ENCODE measurements around the gene PAFAH1B1. TPM values are rescaled to one million over a fixed set of nuclear protein-coding genes. Genes with fewer than 3 reads are reported as not detected.
"Not testable (repeated sequence)": the region's sequence is repeated elsewhere in the genome, so short reads cannot be mapped to it uniquely, and the experiment has no call there.

The PAFAH1B1 gene
- total RNA-seq, 2 experiments from 2014 or later: 163 to 167 TPM

DNA sequence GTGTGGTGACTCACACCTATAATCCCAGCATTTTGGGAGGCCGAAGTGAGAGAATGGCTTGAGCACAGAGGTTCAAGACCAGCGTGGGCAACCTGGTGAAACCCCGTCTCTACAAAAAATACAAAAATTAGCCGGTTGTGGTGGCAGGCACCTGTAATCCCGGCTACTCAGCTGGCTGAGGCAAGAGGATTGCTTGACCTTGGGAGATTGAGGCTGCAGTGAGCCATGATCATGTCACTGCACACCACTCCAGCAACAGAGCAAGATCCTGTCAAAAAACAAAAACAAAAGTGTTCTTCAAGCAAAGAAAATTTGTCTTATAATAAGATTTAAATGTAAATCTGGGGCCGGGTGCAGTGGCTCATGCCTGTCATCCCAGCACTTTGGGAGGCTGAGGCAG is 51.5 kb downstream of the PAFAH1B1 start:
- peaks cover 31% of the 10 kb centered on the region for H3K36me3 Mint-ChIP-seq (ENCODE audit: low read depth)
- no peaks in the 10 kb centered on the region for H3K9me3 Mint-ChIP-seq (ENCODE audit: low read depth)
- CTCF ChIA-PET: no interaction called here
- H3K4me1 Mint-ChIP-seq: peaks cover 8% of the 10 kb centered on the region
- intact Hi-C loops (cut with DNase I, micrococcal nuclease): no loop called here
- ATAC-seq (no peak), DNase-seq (no peak)
- H3K4me3 Mint-ChIP-seq: no peak overlapping the region
- POLR2A ChIA-PET: no interaction called here
- no peak overlapping the region for H3K27ac Mint-ChIP-seq
- H3K27me3 Mint-ChIP-seq: no peaks in the 10 kb centered on the region

DNA sequence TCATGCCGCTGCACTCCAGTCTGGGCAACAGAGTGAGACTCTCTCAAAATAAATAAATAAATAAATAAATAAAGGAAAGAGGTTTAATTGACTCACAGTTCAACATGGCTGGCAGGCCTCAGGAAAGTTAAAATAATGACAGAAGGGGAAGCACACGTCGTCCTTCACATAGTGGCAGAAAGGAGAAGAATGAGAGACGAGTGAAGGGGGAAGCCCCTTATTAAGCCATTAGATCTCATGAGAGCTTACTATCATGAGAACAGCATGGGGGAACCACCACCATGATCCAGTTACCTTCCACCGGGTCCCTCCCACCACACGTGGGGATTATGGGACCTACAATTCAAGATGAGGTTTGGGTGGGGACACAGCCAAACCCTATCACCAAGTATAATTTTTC is 54.5 kb downstream of the PAFAH1B1 start:
- Mint-ChIP-seq H3K4me1 (peaks cover 2% of the 10 kb centered on the region), H3K9me3 (ENCODE audit: low read depth) (peaks cover 3% of the 10 kb centered on the region), H3K27me3 (no peaks in the 10 kb centered on the region), H3K36me3 (ENCODE audit: low read depth) (peaks cover 33% of the 10 kb centered on the region), H3K27ac (no peak overlapping the region), H3K4me3 (no peak overlapping the region)
- DNase-seq: no peak
- intact Hi-C loops (cut with DNase I, micrococcal nuclease): no loop called here
- ATAC-seq: no peak
- ChIA-PET CTCF (interaction anchor here (0.6 kb wide), 2 partner anchors 16 to 45 kb away, joined by 3 read pairs; no protein-coding TSS in a partner anchor), POLR2A (no interaction called here)

DNA sequence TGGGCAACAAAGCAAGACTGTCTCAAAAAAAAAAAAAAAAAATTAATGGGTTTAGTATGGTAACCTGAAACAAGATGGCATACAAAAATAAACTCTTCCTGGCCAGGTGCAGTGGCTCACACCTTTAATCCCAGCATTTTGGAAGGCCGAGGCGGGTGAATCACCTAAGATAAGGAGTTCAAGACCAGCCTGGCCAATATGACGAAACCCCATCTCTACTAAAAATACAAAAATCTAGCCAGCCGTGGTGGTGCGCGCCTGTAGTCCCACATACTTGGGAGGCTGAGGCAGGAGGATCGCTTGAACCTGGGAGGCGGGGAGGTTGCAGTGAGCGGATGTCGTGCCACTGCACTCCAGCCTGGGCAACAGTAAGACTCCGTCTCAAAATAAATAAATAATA is 55.7 kb downstream of the PAFAH1B1 start:
- peaks cover 3% of the 10 kb centered on the region for H3K9me3 Mint-ChIP-seq (ENCODE audit: low read depth)
- ATAC-seq: no peak
- no peak overlapping the region for H3K27ac Mint-ChIP-seq
- H3K4me3 Mint-ChIP-seq: no peak overlapping the region
- POLR2A ChIA-PET: no interaction called here
- DNase-seq: no peak
- intact Hi-C loops (cut with DNase I, micrococcal nuclease): no loop called here
- peaks cover 6% of the 10 kb centered on the region for H3K4me1 Mint-ChIP-seq
- H3K27me3 Mint-ChIP-seq: no peaks in the 10 kb centered on the region
- H3K36me3 Mint-ChIP-seq (ENCODE audit: low read depth): peaks cover 36% of the 10 kb centered on the region
- CTCF ChIA-PET: interaction anchor here (0.6 kb wide), 1 partner anchor 11 kb away, joined by 3 read pairs; no protein-coding TSS in a partner anchor

DNA sequence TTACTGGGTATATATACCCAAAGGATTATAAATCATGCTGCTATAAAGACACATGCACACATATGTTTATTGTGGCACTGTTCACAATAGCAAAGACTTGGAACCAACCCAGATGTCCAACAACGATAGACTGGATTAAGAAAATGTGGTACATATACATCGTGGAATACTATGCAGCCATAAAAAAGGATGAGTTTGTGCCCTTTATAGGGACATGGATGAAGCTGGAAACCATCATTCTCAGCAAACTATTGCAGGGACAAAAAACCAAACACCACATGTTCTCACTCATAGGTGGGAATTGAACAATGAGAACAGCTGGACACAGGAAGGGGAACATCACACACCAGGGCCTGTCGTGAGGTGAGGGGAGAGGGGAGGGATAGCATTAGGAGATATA is 59.5 kb downstream of the PAFAH1B1 start:
- CTCF ChIA-PET: interaction anchor here (1.5 kb wide), 1 partner anchor 14 kb away, joined by 5 read pairs; no protein-coding TSS in a partner anchor
- not testable (repeated sequence) for H3K9me3 Mint-ChIP-seq (ENCODE audit: low read depth)

DNA sequence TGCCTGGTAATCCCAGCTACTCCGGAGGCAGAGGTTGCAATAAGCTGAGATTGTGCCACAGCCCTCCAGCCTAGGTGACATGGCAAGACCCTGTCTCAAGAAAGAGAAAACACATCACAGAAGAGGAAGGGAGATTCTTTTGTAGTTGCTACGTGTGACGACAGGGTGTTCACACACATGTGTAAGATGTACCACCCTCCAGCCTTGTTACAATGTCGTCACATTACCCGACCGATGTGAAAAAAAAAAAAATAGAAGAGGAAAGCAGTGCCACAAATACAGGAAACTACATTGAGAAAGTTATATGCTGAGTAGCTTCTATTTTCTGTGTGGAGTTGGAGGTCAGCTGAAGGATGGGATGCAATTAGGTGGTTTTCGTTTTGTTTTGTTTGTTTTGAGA is 62.1 kb downstream of the PAFAH1B1 start:
- no peak for DNase-seq
- peak overlapping the region; percentile 33 for H3K27ac Mint-ChIP-seq
- no peaks in the 10 kb centered on the region for H3K27me3 Mint-ChIP-seq
- no peak overlapping the region for H3K4me3 Mint-ChIP-seq
- ChIA-PET CTCF (interaction anchor here (0.8 to 1.0 kb wide), 2 partner anchors 18 to 20 kb away, joined by 3 to 4 read pairs; no protein-coding TSS in a partner anchor), POLR2A (interaction anchor here (0.7 kb wide), 1 partner anchor 925 kb away, joined by 4 read pairs; no protein-coding TSS in a partner anchor)
- ATAC-seq: no peak
- H3K9me3 Mint-ChIP-seq (ENCODE audit: low read depth): peaks cover 3% of the 10 kb centered on the region
- peaks cover 41% of the 10 kb centered on the region for H3K4me1 Mint-ChIP-seq
- intact Hi-C loops (cut with DNase I, micrococcal nuclease): no loop called here
- peaks cover 39% of the 10 kb centered on the region for H3K36me3 Mint-ChIP-seq (ENCODE audit: low read depth)

More for the DNA sequence above, 59.5 kb downstream of the PAFAH1B1 start:
- Mint-ChIP-seq H3K4me1 (peaks cover 30% of the 10 kb centered on the region), H3K27ac (peak overlapping the region; percentile 11), H3K36me3 (ENCODE audit: low read depth) (peaks cover 35% of the 10 kb centered on the region)
- ATAC-seq; H3K27me3 Mint-ChIP-seq; H3K4me3 Mint-ChIP-seq; DNase-seq; intact Hi-C loops (cut with DNase I, micrococcal nuclease); POLR2A ChIA-PET: not testable (repeated sequence)

DNA sequence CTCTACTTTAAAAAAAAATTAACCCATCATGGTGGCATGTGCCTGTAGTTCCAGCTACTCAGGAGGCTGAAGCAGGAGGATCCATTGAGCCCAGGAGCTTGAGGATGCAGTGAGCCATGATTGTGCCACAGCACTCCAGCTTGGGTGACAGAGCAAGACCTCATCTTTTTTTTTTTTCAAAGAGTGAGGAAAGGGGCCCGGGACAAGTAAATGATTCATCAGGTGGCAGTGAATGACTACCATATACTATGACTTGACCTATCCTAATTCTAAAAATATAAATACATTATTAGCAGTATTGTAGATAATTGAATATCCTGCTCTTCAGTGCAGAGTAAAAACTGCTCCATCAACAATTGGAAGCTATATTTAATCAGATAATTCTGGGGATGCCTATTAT is 62.8 kb downstream of the PAFAH1B1 start:
- intact Hi-C loops (cut with DNase I, micrococcal nuclease): no loop called here
- ChIA-PET CTCF (interaction anchor here (0.8 to 1.0 kb wide), 2 partner anchors 17 to 19 kb away, joined by 3 to 4 read pairs; no protein-coding TSS in a partner anchor), POLR2A (no interaction called here)
- H3K27ac Mint-ChIP-seq: peak overlapping the region; percentile 55
- H3K9me3 Mint-ChIP-seq (ENCODE audit: low read depth): peaks cover 3% of the 10 kb centered on the region
- no peaks in the 10 kb centered on the region for H3K27me3 Mint-ChIP-seq
- peak; percentile 58 for ATAC-seq
- DNase-seq: no peak
- H3K4me1 Mint-ChIP-seq: peaks cover 48% of the 10 kb centered on the region
- no peak overlapping the region for H3K4me3 Mint-ChIP-seq
- peaks cover 39% of the 10 kb centered on the region for H3K36me3 Mint-ChIP-seq (ENCODE audit: low read depth)

DNA sequence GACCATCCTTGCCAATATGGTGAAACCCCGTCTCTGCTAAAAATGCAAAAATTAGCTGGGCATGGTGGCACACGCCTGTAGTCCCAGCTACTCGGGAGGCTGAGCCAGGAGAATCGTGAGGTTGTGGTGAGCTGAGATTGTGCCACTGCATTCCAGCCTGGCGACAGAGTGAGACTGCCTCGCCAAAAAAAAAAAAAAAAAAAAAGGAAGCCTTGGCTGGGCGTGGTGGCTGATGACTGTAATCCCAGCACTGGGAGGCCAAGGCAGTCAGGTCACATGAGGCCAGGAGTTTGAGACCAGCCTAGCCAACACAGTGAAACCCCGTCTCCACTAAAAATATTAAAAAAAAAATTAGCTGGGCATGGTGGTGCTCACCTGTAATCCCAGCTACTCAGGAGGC is 65.9 kb downstream of the PAFAH1B1 start:
- POLR2A ChIA-PET: interaction anchor here (0.7 kb wide), 1 partner anchor 49 kb away, joined by 5 read pairs; no protein-coding TSS in a partner anchor
- ATAC-seq; H3K27me3 Mint-ChIP-seq; H3K4me3 Mint-ChIP-seq; intact Hi-C loops (cut with DNase I, micrococcal nuclease); H3K27ac Mint-ChIP-seq; DNase-seq; H3K9me3 Mint-ChIP-seq (ENCODE audit: low read depth): not testable (repeated sequence)
- CTCF ChIA-PET: interaction anchor here (0.6 to 1.2 kb wide), 3 partner anchors 23 to 243 kb away, joined by 3 to 5 read pairs (median 4); no protein-coding TSS in a partner anchor
- peaks cover 23% of the 10 kb centered on the region for H3K36me3 Mint-ChIP-seq (ENCODE audit: low read depth)
- H3K4me1 Mint-ChIP-seq: peaks cover 48% of the 10 kb centered on the region

DNA sequence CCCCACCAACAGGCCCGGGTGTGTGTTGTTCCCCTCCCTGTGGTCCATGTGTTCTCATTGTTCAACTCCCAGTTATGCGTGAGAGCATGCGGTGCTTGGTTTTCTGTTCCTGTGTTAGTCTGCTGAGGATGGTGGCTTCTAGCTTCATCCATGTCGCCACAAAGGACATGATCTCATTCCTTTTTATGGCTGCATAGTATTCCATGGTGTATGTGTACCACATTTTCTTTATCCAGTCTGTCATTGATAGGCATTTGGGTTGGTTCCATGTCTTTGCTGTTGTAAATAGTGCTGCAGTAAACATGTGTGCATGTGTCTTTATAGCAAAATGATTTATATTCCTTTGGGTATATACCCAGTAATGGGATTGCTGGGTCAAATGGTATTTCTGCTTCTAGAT is 67.0 kb downstream of the PAFAH1B1 start:
- POLR2A ChIA-PET, DNase-seq, CTCF ChIA-PET: not testable (repeated sequence)

DNA sequence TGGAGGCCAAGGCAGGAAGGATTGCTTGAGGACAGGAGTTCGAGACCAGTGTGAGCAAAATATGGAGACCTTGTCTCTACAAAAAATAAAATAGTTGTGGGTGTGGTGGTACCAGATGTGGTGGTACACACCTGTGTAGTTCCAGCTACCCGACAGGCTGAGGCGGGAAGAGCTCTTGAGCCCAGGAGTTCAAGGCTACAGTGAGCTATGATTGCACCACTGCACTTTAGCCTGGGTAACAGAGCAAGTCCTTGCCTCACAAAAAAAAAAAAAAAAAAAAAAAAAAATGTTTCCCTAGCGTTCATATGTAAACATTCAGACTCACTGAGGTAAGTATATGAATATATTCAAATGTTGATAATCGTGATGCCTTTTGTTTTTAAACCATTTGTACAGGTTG is 78.6 kb downstream of the PAFAH1B1 start:
- intact Hi-C loops (cut with DNase I, micrococcal nuclease): loop anchor here in 1 of 2 experiments (10.0 kb wide), 2 partner anchors 157 to 187 kb away; partner anchors contain the start of gene METTL16
- no peak for DNase-seq
- Mint-ChIP-seq H3K27me3 (no peaks in the 10 kb centered on the region), H3K27ac (no peak overlapping the region), H3K4me3 (no peak overlapping the region), H3K4me1 (peaks cover 6% of the 10 kb centered on the region), H3K9me3 (ENCODE audit: low read depth) (no peaks in the 10 kb centered on the region), H3K36me3 (ENCODE audit: low read depth) (peaks cover 58% of the 10 kb centered on the region)
- ChIA-PET POLR2A (no interaction called here), CTCF (interaction anchor here (1.3 kb wide), 1 partner anchor 289 kb away, joined by 4 read pairs; no protein-coding TSS in a partner anchor)
- no peak for ATAC-seq

More for the DNA sequence above, 67.0 kb downstream of the PAFAH1B1 start:
- Mint-ChIP-seq H3K4me1 (peaks cover 44% of the 10 kb centered on the region), H3K27ac (peak overlapping the region; percentile 37), H3K36me3 (ENCODE audit: low read depth) (peaks cover 21% of the 10 kb centered on the region)
- intact Hi-C loops (cut with DNase I, micrococcal nuclease); H3K9me3 Mint-ChIP-seq (ENCODE audit: low read depth); ATAC-seq; H3K4me3 Mint-ChIP-seq; H3K27me3 Mint-ChIP-seq: not testable (repeated sequence)

DNA sequence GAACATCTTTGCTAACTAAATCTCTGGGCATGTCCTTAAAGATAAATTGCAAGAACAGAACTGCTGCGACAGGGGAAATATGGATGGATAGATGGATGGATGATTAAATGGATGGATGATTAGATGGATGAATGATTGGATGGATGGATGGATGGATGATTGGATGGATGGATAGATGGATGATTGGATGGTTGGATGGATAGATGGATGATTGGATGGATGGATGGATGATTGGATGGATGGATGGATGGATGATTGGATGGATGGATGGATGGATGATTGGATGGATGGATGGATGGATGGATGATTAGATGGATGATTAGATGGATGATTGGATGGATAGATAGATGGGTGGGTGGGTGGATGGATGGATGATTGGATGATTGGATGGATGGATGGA is 85.8 kb downstream of the PAFAH1B1 start:
- intact Hi-C loops (cut with DNase I, micrococcal nuclease): loop anchor here in 1 of 2 experiments (10.0 kb wide), 2 partner anchors 164 to 194 kb away; partner anchors contain the start of gene METTL16
- DNase-seq; H3K4me1 Mint-ChIP-seq; POLR2A ChIA-PET; ATAC-seq; H3K27me3 Mint-ChIP-seq; H3K9me3 Mint-ChIP-seq (ENCODE audit: low read depth); H3K4me3 Mint-ChIP-seq; CTCF ChIA-PET: not testable (repeated sequence)
- Mint-ChIP-seq H3K27ac (peak overlapping the region; percentile 19), H3K36me3 (ENCODE audit: low read depth) (peaks cover 52% of the 10 kb centered on the region)

DNA sequence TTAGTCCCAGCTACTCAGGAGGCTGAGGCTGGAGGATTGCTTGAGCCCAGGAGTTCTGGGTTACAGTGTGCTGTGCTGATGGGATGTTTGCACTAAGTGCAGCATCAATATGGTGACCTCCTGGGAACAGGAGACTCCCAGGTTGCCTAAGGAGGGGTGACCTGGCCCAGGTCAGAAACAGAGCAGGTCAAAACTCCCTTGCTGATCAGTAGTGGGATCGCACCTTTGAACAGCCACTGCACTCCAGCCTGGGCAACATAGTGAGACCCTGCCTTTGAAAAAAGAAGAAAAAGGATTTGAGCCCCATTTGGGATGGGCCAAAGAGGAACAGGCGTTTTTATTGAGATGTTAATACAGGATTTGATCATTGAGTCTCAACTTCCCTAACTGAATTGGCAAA is 87.5 kb downstream of the PAFAH1B1 start:
- DNase-seq (no peak), ATAC-seq (no peak)
- Mint-ChIP-seq H3K27ac (peak overlapping the region; percentile 59), H3K27me3 (no peaks in the 10 kb centered on the region), H3K36me3 (ENCODE audit: low read depth) (peaks cover 48% of the 10 kb centered on the region), H3K4me1 (no peaks in the 10 kb centered on the region), H3K4me3 (no peak overlapping the region), H3K9me3 (ENCODE audit: low read depth) (no peaks in the 10 kb centered on the region)
- ChIA-PET CTCF (no interaction called here), POLR2A (no interaction called here)
- intact Hi-C loops (cut with DNase I, micrococcal nuclease): no loop called here

DNA sequence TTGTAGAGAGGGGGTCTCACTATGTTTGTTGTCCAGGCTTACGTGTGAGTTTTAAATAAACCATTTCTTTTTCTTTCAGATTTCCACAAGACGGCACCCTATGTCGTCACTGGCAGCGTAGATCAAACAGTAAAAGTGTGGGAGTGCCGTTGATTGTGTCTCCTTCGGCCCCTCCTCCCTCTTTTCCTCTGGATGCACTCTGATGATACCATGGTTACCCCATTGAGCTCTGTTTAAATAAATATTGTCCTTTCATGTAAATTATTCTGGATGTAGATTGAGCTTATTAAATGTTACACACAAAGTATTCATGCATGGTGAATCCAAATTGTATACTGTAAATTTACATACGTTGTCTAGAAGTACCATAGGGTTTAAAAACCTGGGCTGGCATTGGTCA is 88.2 kb downstream of the PAFAH1B1 start:
- no peaks in the 10 kb centered on the region for H3K4me1 Mint-ChIP-seq
- DNase-seq (no peak), ATAC-seq (no peak)
- H3K27me3 Mint-ChIP-seq: no peaks in the 10 kb centered on the region
- H3K9me3 Mint-ChIP-seq (ENCODE audit: low read depth): no peaks in the 10 kb centered on the region
- H3K36me3 Mint-ChIP-seq (ENCODE audit: low read depth): peaks cover 45% of the 10 kb centered on the region
- intact Hi-C loops (cut with DNase I, micrococcal nuclease): no loop called here
- CTCF ChIA-PET: interaction anchor here (1.5 kb wide), 1 partner anchor 22 kb away, joined by 5 read pairs; no protein-coding TSS in a partner anchor
- no peak overlapping the region for H3K27ac Mint-ChIP-seq
- POLR2A ChIA-PET: no interaction called here
- no peak overlapping the region for H3K4me3 Mint-ChIP-seq

Measured in activated CD4-positive, alpha-beta T cell treated with anti-CD3 and anti-CD28 coated beads for 36 hours (primary cell).